Endothelial cell of umbilical vein (primary cell): ENCODE measurements around the gene CEP70. TPM values are rescaled to one million over a fixed set of nuclear protein-coding genes. Genes with fewer than 3 reads are reported as not detected.

Experiments used
- BruUV-seq: library from RNA; stranded (reverse); fragments of 400-500 nt; replicated peaks from 2 replicates; lab custom pipeline; 2021; lab: Mats Ljungman, UMichigan
- CTCF ChIA-PET: fragments of 300-600, 350-600 bp; sonication (Branson Sonifier 250); formaldehyde crosslinking; loops from one replicate; lab custom pipeline; 2021; ENCODE audit warnings: antibody characterized with exemption, inconsistent platforms; lab: Charles Lee
- POLR2A ChIA-PET: fragments of 300-600, 350-600 bp; sonication (Branson Sonifier 250); formaldehyde crosslinking; loops from one replicate; lab custom pipeline; 2021; ENCODE audit warnings: antibody characterized with exemption, inconsistent platforms; lab: Charles Lee
- DNase-seq: peaks from one replicate; pipeline ENCODE4 v3.0.0-alpha.2; 2011; ENCODE audit warnings: low read depth, low spot score
- FAIRE-seq: peaks from 2 replicates; lab custom pipeline; 2011; peaks lifted over from hg19 to GRCh38; lab: Jason Lieb, UNC
- H2AFZ ChIP-seq: 2 replicates; pipeline ENCODE4 v1.6.0; 2012; ENCODE audit warnings: low read depth, low read length, control low read depth, inconsistent platforms
- H3K27ac ChIP-seq: 2 replicates; pipeline ENCODE4 v1.5.1; 2011; ENCODE audit warnings: low read depth, mild to moderate bottlenecking, control low read depth, low read length, moderate library complexity; ENCODE audit not compliant: insufficient read depth
- H3K27me3 ChIP-seq, 2 experiments: 2 replicates each; pipeline versions ENCODE4 v1.6.0 to v1.6.1; 2011; ENCODE audit warnings: low read length in 2 of 2, mixed read lengths in 1 of 2; ENCODE audit not compliant: control insufficient read depth in 2 of 2, insufficient read depth in 2 of 2
- H3K36me3 ChIP-seq, 2 experiments: 2 replicates in 1 of 2; 3 replicates in 1 of 2; pipeline ENCODE4 v1.5.1; 2011; ENCODE audit warnings: low read length in 2 of 2, mild to moderate bottlenecking in 1 of 2, moderate library complexity in 1 of 2; ENCODE audit not compliant: control insufficient read depth in 2 of 2, insufficient read depth in 2 of 2; ENCODE audit errors: extremely low read depth in 1 of 2
- H3K4me1 ChIP-seq: 3 replicates; pipeline ENCODE4 v1.5.1; 2011; ENCODE audit warnings: mild to moderate bottlenecking, low read length; ENCODE audit not compliant: control insufficient read depth, insufficient read depth; ENCODE audit errors: extremely low read depth
- H3K4me2 ChIP-seq: 2 replicates; pipeline ENCODE4 v1.6.1; 2011; ENCODE audit warnings: low read length, control low read depth, mixed read lengths; ENCODE audit not compliant: insufficient read depth
- H3K4me3 ChIP-seq, 3 experiments: fragments of 200-600 bp in 1 of 3; sonication (generic), shearing (Covaris generic) in 1 of 3; replicated peaks in 1 of 3; 2 replicates each; pipeline ENCODE4 v1.5.1; 2011 to 2016; ENCODE audit warnings: control low read depth in 3 of 3, low read length in 3 of 3, mild to moderate bottlenecking in 2 of 3, inconsistent platforms in 1 of 3, low read depth in 1 of 3, moderate library complexity in 1 of 3; ENCODE audit not compliant: insufficient read depth in 1 of 3
- H3K79me2 ChIP-seq: 2 replicates; pipeline ENCODE4 v1.6.0; 2012; ENCODE audit warnings: low read length, inconsistent platforms; ENCODE audit not compliant: control insufficient read depth, insufficient read depth
- H3K9ac ChIP-seq: replicated peaks from 2 replicates; pipeline ENCODE3; 2011; ENCODE audit warnings: low read length, control low read depth; ENCODE audit not compliant: insufficient read depth; ENCODE audit errors: extremely low read depth
- H3K9me1 ChIP-seq: replicated peaks from 3 replicates; pipeline ENCODE4 v1.6.0; 2011; ENCODE audit warnings: mild to moderate bottlenecking, low read length; ENCODE audit not compliant: control insufficient read depth, insufficient read depth; ENCODE audit errors: extremely low read depth
- H3K9me3 ChIP-seq: replicated peaks from 2 replicates; pipeline ENCODE4 v1.5.1; 2012; ENCODE audit warnings: low read length, inconsistent platforms; ENCODE audit not compliant: control insufficient read depth, insufficient read depth
- H4K20me1 ChIP-seq: replicated peaks from 2 replicates; pipeline ENCODE3; 2011; ENCODE audit warnings: mild to moderate bottlenecking, low read length; ENCODE audit not compliant: control insufficient read depth, insufficient read depth; ENCODE audit errors: extremely low read depth
- EZH2 ChIP-seq: IDR thresholded peaks from 2 replicates; pipeline ENCODE4 v1.6.1; 2012; ENCODE audit warnings: borderline replicate concordance, low read depth, mild to moderate bottlenecking, moderate library complexity, low read length, inconsistent platforms; ENCODE audit not compliant: severe bottlenecking
- FOS ChIP-seq: IDR thresholded peaks from 2 replicates; pipeline ENCODE4 v1.6.1; 2011; ENCODE audit warnings: mild to moderate bottlenecking, low read length, moderate library complexity, borderline replicate concordance; ENCODE audit not compliant: insufficient read depth
- GATA2 ChIP-seq: IDR thresholded peaks from 2 replicates; pipeline ENCODE4 v1.7.0; 2011; ENCODE audit warnings: low read depth, mild to moderate bottlenecking, moderate library complexity, mixed read lengths, low read length; ENCODE audit not compliant: insufficient read length, insufficient read depth
- JUN ChIP-seq: IDR thresholded peaks from 2 replicates; pipeline ENCODE4 v1.6.1; 2011; ENCODE audit warnings: borderline replicate concordance, low read depth; ENCODE audit not compliant: insufficient read length, insufficient read depth
- MYC ChIP-seq: IDR thresholded peaks from one replicate; pipeline ENCODE4 v1.6.1; 2011; ENCODE audit warnings: mild to moderate bottlenecking, low read depth, low read length
- POLR2A ChIP-seq: IDR thresholded peaks from 2 replicates; pipeline ENCODE4 v1.6.1; 2012; ENCODE audit warnings: low read depth, mild to moderate bottlenecking, control low read depth, low read length
- POLR2AphosphoS5 ChIP-seq: IDR thresholded peaks from 2 replicates; pipeline ENCODE4 v1.6.1; 2012; ENCODE audit warnings: low read depth, mild to moderate bottlenecking, control low read depth, low read length, moderate library complexity; ENCODE audit not compliant: insufficient read depth
- dilution Hi-C: fragments of 300-500 bp; cut with MboI; formaldehyde crosslinking; loops from one replicate; pipeline ENCODE4 v1.15.0; 2019; ENCODE audit warnings: low sequenced_read_pairs; ENCODE audit not compliant: extremely low pct_ligation_motif_present
- intact Hi-C: fragments of 100-400 bp; cut with micrococcal nuclease; formaldehyde crosslinking; loops from one replicate; pipeline ENCODE4 v1.10.0; 2022
- polyA plus RNA-seq, 4 experiments: library from polyadenylated mRNA; depleted of rRNA in 3 of 4; stranded (reverse) in 3 of 4; unstranded in 1 of 4; fragments of >200 nt; gene quantifications; 2 replicates each; pipeline versions ENCODE4 v1.2.1 to v1.2.3, GENCODE V29; 2011 to 2012; ENCODE audit warnings: missing spikeins in 1 of 4
- total RNA-seq: library from RNA; stranded (reverse); gene quantifications from 2 replicates; pipeline ENCODE4 v1.2.3, GENCODE V29; 2021
- TF ChIP-seq, protein P1 (sequence below), 2 donors: IDR thresholded peaks; 1 replicate in 1 of 2; 2 replicates in 1 of 2; pipeline ENCODE4 v1.5.1; 2011; ENCODE audit warnings: low read length in 2 of 2, mild to moderate bottlenecking in 2 of 2, moderate library complexity in 2 of 2, control low read depth in 1 of 2, inconsistent platforms in 1 of 2, low read depth in 1 of 2; ENCODE audit not compliant: insufficient read depth in 1 of 2; ENCODE audit errors: extremely low read depth in 1 of 2
- TF ChIP-seq, protein P2 (sequence below): IDR thresholded peaks from 2 replicates; pipeline ENCODE4 v1.6.1; 2011; ENCODE audit not compliant: insufficient read depth, insufficient read length

Gene CEP70
- total and polyA plus RNA-seq, 2 donors (not counting 3 experiments of a cell fraction or from before 2014, with no cell fraction given), result 2.1 to 16.9 TPM

GRCh38 chr3:138511945-138512344 lies 82.1 kb downstream of the CEP70 start:
- no peak overlapping the region for H2AFZ ChIP-seq
- no TSS peak for BruUV-seq
- H3K4me3 ChIP-seq, result no peak overlapping the region
- H3K79me2 ChIP-seq, result no peaks in the 10 kb centered on the region
- POLR2A ChIA-PET, result no interaction called here
- H3K9me3 ChIP-seq, result no peaks in the 10 kb centered on the region
- dilution Hi-C loops (no loop called here), intact Hi-C loops (no loop called here)
- no peaks in the 10 kb centered on the region for H3K4me1 ChIP-seq
- no peaks in the 10 kb centered on the region for H3K36me3 ChIP-seq
- H3K27me3 ChIP-seq, result no peaks in the 10 kb centered on the region
- H4K20me1 ChIP-seq, result no peaks in the 10 kb centered on the region
- H3K4me2 ChIP-seq, result no peak overlapping the region
- no peaks in the 10 kb centered on the region for H3K9me1 ChIP-seq
- H3K9ac ChIP-seq, result no peak overlapping the region
- H3K27ac ChIP-seq, result no peak overlapping the region
- no peak for DNase-seq
- FAIRE-seq, result no peak
- CTCF ChIA-PET, result interaction anchor here (1.8 kb wide), 1 partner anchor 404 kb away, joined by 8 read pairs; no protein-coding TSS in a partner anchor
- TF ChIP-seq, protein P1, sequence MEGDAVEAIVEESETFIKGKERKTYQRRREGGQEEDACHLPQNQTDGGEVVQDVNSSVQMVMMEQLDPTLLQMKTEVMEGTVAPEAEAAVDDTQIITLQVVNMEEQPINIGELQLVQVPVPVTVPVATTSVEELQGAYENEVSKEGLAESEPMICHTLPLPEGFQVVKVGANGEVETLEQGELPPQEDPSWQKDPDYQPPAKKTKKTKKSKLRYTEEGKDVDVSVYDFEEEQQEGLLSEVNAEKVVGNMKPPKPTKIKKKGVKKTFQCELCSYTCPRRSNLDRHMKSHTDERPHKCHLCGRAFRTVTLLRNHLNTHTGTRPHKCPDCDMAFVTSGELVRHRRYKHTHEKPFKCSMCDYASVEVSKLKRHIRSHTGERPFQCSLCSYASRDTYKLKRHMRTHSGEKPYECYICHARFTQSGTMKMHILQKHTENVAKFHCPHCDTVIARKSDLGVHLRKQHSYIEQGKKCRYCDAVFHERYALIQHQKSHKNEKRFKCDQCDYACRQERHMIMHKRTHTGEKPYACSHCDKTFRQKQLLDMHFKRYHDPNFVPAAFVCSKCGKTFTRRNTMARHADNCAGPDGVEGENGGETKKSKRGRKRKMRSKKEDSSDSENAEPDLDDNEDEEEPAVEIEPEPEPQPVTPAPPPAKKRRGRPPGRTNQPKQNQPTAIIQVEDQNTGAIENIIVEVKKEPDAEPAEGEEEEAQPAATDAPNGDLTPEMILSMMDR (IDR thresholded peaks at IDR 0.05; ENCODE audit: extremely low read depth in 1 of 2, insufficient read depth in 1 of 2, low read depth in 1 of 2, low read length in 2 of 2), result no peak
- TF ChIP-seq FOS, result no peak
- TF ChIP-seq MYC, result no peak
- TF ChIP-seq EZH2, result no peak
- TF ChIP-seq GATA2, result no peak
- TF ChIP-seq, protein P2, sequence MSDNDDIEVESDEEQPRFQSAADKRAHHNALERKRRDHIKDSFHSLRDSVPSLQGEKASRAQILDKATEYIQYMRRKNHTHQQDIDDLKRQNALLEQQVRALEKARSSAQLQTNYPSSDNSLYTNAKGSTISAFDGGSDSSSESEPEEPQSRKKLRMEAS, result no peak
- no peak for TF ChIP-seq POLR2AphosphoS5
- TF ChIP-seq POLR2A, result no peak
- no peak for TF ChIP-seq JUN
